ENCODE results near the gene SCPEP1. TPM values are rescaled to one million over a fixed set of nuclear protein-coding genes. Genes with fewer than 3 reads are reported as not detected.

The SCPEP1 gene
- total and polyA plus RNA-seq, 2 of the 13 experiments (the other 11 are each of a cell fraction or from before 2014, with no cell fraction given), result 24.3 to 27.3 TPM

DNA sequence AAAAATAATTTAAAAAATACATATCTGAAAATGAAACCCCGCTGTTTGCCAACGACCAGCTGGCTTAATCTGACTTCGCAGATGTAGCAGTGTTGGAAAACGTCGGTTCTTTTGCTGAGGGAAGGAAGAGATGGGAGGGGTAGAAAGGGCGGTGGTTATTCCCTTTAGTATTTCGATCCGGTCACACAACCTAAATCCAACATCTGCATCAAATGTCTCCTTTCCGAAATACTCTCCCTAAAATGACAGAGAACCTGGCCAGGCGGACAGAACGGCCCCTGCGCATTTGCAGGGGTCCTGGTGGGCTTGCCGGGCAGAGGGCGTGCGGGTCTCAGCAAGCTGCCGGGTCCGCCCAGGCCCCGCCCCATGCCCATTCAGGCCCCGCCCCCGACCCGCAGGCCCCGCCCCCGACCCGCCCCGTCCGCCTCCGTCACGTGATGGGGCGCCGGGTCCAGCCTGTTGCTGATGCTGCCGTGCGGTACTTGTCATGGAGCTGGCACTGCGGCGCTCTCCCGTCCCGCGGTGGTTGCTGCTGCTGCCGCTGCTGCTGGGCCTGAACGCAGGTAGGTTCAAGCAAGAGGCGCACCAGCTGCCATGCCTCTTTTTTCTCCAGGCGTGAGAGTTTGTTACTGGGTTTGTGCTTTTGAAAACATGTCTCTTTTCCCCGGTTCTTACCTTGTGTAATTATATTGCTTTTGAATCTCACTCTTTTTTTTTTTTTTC lies at the start of gene SCPEP1 (continued):
- TF ChIP-seq ZNF350 (CRISPR knock-in tag; IDR thresholded peaks at IDR 0.05; ENCODE audit: borderline replicate concordance, low read depth) (peak; percentile 33; the same call in 1 of the 2 replicates), ZIK1 (CRISPR knock-in tag; IDR thresholded peaks at IDR 0.05; ENCODE audit: borderline replicate concordance, low read depth) (0 out of 2 replicates have a peak, but pooled peaks have one; percentile 43), RBFOX2 (IDR thresholded peaks at IDR 0.05; ENCODE audit: low read depth, low read length) (peak; percentile 52; the same call in 1 of the 2 replicates), CC2D1A (CRISPR knock-in tag; IDR thresholded peaks at IDR 0.05) (no peak), GABPB1 (CRISPR knock-in tag; IDR thresholded peaks at IDR 0.05) (peak; percentile 49; the same call in 1 of the 2 replicates), HDAC1 (CRISPR knock-in tag; IDR thresholded peaks at IDR 0.05) (peak; percentile 62), ZNF780A (CRISPR knock-in tag; IDR thresholded peaks at IDR 0.05) (no peak), ZFP1 (CRISPR knock-in tag; IDR thresholded peaks at IDR 0.05) (no peak)
- TF ChIP-seq, protein P1, sequence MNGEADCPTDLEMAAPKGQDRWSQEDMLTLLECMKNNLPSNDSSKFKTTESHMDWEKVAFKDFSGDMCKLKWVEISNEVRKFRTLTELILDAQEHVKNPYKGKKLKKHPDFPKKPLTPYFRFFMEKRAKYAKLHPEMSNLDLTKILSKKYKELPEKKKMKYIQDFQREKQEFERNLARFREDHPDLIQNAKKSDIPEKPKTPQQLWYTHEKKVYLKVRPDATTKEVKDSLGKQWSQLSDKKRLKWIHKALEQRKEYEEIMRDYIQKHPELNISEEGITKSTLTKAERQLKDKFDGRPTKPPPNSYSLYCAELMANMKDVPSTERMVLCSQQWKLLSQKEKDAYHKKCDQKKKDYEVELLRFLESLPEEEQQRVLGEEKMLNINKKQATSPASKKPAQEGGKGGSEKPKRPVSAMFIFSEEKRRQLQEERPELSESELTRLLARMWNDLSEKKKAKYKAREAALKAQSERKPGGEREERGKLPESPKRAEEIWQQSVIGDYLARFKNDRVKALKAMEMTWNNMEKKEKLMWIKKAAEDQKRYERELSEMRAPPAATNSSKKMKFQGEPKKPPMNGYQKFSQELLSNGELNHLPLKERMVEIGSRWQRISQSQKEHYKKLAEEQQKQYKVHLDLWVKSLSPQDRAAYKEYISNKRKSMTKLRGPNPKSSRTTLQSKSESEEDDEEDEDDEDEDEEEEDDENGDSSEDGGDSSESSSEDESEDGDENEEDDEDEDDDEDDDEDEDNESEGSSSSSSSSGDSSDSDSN (CRISPR knock-in tag; IDR thresholded peaks at IDR 0.05), result peak; percentile 78
- TF ChIP-seq, protein P2, sequence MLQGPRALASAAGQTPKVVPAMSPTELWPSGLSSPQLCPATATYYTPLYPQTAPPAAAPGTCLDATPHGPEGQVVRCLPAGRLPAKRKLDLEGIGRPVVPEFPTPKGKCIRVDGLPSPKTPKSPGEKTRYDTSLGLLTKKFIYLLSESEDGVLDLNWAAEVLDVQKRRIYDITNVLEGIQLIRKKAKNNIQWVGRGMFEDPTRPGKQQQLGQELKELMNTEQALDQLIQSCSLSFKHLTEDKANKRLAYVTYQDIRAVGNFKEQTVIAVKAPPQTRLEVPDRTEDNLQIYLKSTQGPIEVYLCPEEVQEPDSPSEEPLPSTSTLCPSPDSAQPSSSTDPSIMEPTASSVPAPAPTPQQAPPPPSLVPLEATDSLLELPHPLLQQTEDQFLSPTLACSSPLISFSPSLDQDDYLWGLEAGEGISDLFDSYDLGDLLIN (CRISPR knock-in tag; IDR thresholded peaks at IDR 0.05; ENCODE audit: borderline replicate concordance), result no peak
- TF ChIP-seq, protein P3, sequence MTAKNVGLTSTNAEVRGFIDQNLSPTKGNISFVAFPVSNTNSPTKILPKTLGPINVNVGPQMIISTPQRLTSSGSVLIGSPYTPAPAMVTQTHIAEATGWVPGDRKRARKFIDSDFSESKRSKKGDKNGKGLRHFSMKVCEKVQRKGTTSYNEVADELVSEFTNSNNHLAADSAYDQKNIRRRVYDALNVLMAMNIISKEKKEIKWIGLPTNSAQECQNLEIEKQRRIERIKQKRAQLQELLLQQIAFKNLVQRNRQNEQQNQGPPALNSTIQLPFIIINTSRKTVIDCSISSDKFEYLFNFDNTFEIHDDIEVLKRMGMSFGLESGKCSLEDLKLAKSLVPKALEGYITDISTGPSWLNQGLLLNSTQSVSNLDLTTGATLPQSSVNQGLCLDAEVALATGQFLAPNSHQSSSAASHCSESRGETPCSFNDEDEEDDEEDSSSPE (CRISPR knock-in tag; IDR thresholded peaks at IDR 0.05), result 0 out of 2 replicates have a peak, but pooled peaks have one; percentile 8
- TF ChIP-seq, protein P4, sequence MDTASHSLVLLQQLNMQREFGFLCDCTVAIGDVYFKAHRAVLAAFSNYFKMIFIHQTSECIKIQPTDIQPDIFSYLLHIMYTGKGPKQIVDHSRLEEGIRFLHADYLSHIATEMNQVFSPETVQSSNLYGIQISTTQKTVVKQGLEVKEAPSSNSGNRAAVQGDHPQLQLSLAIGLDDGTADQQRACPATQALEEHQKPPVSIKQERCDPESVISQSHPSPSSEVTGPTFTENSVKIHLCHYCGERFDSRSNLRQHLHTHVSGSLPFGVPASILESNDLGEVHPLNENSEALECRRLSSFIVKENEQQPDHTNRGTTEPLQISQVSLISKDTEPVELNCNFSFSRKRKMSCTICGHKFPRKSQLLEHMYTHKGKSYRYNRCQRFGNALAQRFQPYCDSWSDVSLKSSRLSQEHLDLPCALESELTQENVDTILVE (CRISPR knock-in tag; IDR thresholded peaks at IDR 0.05), result 0 out of 2 replicates have a peak, but pooled peaks have one; percentile 35
- TF ChIP-seq, protein P5, sequence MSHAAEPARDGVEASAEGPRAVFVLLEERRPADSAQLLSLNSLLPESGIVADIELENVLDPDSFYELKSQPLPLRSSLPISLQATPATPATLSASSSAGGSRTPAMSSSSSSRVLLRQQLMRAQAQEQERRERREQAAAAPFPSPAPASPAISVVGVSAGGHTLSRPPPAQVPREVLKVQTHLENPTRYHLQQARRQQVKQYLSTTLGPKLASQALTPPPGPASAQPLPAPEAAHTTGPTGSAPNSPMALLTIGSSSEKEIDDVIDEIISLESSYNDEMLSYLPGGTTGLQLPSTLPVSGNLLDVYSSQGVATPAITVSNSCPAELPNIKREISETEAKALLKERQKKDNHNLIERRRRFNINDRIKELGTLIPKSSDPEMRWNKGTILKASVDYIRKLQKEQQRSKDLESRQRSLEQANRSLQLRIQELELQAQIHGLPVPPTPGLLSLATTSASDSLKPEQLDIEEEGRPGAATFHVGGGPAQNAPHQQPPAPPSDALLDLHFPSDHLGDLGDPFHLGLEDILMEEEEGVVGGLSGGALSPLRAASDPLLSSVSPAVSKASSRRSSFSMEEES (CRISPR knock-in tag; IDR thresholded peaks at IDR 0.05), result peak; percentile 46; the same call in 1 of the 2 replicates
- TF ChIP-seq, protein P6, sequence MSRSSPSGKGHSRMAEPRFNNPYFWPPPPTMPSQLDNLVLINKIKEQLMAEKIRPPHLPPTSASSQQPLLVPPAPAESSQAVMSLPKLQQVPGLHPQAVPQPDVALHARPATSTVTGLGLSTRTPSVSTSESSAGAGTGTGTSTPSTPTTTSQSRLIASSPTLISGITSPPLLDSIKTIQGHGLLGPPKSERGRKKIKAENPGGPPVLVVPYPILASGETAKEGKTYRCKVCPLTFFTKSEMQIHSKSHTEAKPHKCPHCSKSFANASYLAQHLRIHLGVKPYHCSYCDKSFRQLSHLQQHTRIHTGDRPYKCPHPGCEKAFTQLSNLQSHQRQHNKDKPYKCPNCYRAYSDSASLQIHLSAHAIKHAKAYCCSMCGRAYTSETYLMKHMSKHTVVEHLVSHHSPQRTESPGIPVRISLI (CRISPR knock-in tag; IDR thresholded peaks at IDR 0.05; ENCODE audit: borderline replicate concordance), result peak; percentile 8; the same call in 1 of the 2 replicates
- TF ChIP-seq, protein P7, sequence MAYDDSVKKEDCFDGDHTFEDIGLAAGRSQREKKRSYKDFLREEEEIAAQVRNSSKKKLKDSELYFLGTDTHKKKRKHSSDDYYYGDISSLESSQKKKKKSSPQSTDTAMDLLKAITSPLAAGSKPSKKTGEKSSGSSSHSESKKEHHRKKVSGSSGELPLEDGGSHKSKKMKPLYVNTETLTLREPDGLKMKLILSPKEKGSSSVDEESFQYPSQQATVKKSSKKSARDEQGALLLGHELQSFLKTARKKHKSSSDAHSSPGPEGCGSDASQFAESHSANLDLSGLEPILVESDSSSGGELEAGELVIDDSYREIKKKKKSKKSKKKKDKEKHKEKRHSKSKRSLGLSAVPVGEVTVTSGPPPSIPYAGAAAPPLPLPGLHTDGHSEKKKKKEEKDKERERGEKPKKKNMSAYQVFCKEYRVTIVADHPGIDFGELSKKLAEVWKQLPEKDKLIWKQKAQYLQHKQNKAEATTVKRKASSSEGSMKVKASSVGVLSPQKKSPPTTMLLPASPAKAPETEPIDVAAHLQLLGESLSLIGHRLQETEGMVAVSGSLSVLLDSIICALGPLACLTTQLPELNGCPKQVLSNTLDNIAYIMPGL (CRISPR knock-in tag; IDR thresholded peaks at IDR 0.05; ENCODE audit: borderline replicate concordance in 1 of 2, low read depth in 1 of 2), result peak; percentile 36 to 42; a peak in 2 of 4 replicates
